SH-SY5Y (cell line): ENCODE measurements around the gene ZNF79.

Source experiments
- GATA2 ChIP-seq: IDR thresholded peaks from 2 replicates; pipeline ENCODE4 v1.6.1; 2011; ENCODE audit warnings: mild to moderate bottlenecking, low read depth, low read length
- GATA3 ChIP-seq: IDR thresholded peaks from 2 replicates; pipeline ENCODE4 v1.6.1; 2011; ENCODE audit warnings: low read depth, mild to moderate bottlenecking, low read length, moderate library complexity

DNA sequence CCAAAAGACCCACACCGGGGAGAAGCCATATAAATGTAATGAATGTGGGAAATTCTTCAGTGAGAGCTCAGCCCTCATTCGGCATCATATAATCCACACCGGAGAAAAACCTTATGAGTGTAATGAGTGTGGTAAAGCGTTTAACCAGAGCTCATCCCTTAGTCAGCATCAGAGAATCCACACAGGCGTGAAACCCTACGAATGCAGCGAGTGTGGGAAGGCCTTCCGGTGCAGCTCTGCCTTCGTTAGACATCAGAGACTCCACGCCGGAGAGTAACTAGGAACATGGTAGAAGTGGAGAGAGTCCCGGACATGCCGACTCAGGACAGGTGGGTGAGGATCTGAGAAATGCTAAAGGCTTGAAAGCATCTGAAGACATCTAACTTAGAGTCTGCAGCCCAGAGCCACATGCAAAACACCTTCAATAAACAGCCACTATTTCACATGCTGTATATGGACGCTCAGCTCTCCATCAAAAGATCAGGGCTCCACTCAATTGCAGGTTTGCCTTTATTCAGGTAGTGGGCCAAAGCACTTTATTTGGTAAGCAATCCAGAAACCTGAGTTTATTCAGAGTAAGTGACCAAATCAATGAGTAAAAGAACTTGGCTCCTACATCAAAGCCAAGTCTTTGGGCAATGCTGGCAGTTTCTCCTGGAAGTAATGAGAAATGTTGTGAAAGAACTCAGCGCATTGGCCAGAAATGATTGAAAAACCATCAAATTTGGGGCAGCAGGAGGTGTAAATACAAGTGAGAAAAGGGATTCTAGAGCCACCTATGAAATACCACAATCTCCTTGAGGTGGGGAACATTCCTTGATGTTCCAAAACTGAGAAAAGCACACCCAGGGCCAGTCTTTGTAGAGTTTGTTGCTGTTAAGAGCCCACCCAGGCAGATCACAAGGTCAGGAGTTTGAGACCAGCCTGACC lies 21.0 kb downstream of the ZNF79 start:
- TF ChIP-seq GATA3 (no peak), GATA2 (no peak)
